ENCODE results near the gene LYPD8. TPM values are rescaled to one million over a fixed set of nuclear protein-coding genes. Genes with fewer than 3 reads are reported as not detected.

The LYPD8 gene
- total and polyA plus RNA-seq, 2 experiments from 2014 or later, result not detected

DNA sequence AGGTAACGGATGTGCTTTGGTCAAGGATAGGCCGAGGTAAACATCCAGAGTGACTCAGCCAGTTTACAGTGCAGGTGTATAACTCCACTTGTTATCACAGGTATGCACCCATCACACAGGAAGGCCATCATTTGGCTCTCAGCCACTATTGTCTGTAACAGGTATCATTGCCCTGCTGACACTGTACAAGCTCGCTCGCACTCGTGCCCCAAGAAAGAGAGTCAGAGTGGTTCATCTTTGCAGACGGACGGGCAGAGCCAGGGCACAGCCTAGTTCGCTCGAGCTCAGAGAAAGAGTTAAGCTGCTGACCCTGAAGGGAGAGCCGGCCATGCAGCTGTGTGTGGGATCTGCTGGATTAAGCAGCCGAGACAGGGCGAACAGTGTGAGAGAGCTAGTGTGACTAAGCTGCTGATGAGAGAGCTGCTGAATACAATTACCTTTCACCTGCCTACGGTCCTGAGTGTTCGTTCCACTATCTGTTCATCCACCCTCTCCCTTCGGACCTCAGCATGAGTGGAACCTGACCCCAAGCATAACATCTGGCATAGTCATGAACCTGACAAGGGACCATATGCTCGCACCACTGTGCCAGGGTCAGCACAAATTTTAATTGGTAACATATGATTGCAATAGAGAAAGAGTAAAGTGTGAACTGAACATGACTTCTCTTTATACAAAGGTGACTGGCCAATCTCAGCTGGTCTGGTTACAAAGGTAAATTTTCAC, 27.0 kb upstream of the LYPD8 start:
- no peaks in the 10 kb centered on the region for H3K4me1 ChIP-seq (ENCODE audit: insufficient read depth)
- ATAC-seq (no peak), DNase-seq (ENCODE audit: low spot score) (no peak)
- H3K27ac Mint-ChIP-seq, result no peak overlapping the region
- H3K4me3 ChIP-seq, result no peak overlapping the region
- no peak overlapping the region for H3K4me3 Mint-ChIP-seq
- peaks cover 28% of the 10 kb centered on the region for H3K36me3 Mint-ChIP-seq (ENCODE audit: low read depth)
- H3K9me2 ChIP-seq (ENCODE audit: insufficient read depth), result no peaks in the 10 kb centered on the region
- no peaks in the 10 kb centered on the region for H3K4me1 Mint-ChIP-seq
- H3K27ac ChIP-seq (ENCODE audit: low read depth), result no peak overlapping the region
- no peaks in the 10 kb centered on the region for H4K20me1 ChIP-seq (replicated peaks; ENCODE audit: insufficient read depth)
- H3K27me3 ChIP-seq (ENCODE audit: insufficient read depth), result no peaks in the 10 kb centered on the region
- no peaks in the 10 kb centered on the region for H3F3A ChIP-seq (replicated peaks; ENCODE audit: low read depth)
- peaks cover 4% of the 10 kb centered on the region for H3K27me3 Mint-ChIP-seq (ENCODE audit: insufficient read depth, low read depth, poor library complexity)
- H3K9me3 Mint-ChIP-seq, result peaks cover 98% of the 10 kb centered on the region
- H2AFZ ChIP-seq, result no peak overlapping the region
- TF ChIP-seq EZH2 (IDR thresholded peaks at IDR 0.05; ENCODE audit: low read depth, unreplicated experiment) (no peak), ZNF114 (CRISPR knock-in tag; IDR thresholded peaks at IDR 0.05) (no peak), JUNB (IDR thresholded peaks at IDR 0.05; ENCODE audit: unreplicated experiment) (no peak), CREB1 (CRISPR knock-in tag; IDR thresholded peaks at IDR 0.05; ENCODE audit: low read depth) (no peak), STAT1 (IDR thresholded peaks at IDR 0.05; ENCODE audit: unreplicated experiment) (no peak), EZH2phosphoT487 (IDR thresholded peaks at IDR 0.05; ENCODE audit: unreplicated experiment) (no peak), POLR2AphosphoS5 (IDR thresholded peaks at IDR 0.05; ENCODE audit: low read depth) (no peak), ZNF331 (CRISPR knock-in tag; IDR thresholded peaks at IDR 0.05; ENCODE audit: low read depth) (no peak), CTCF (conservative IDR thresholded peaks at IDR 0.05; ENCODE audit: low read depth in 2 of 2) (no peak), ETS1 (IDR thresholded peaks at IDR 0.05) (no peak), REST (IDR thresholded peaks at IDR 0.05; ENCODE audit: unreplicated experiment) (no peak), NANOG (IDR thresholded peaks at IDR 0.05; ENCODE audit: borderline replicate concordance) (no peak)
- TF ChIP-seq, protein P1, sequence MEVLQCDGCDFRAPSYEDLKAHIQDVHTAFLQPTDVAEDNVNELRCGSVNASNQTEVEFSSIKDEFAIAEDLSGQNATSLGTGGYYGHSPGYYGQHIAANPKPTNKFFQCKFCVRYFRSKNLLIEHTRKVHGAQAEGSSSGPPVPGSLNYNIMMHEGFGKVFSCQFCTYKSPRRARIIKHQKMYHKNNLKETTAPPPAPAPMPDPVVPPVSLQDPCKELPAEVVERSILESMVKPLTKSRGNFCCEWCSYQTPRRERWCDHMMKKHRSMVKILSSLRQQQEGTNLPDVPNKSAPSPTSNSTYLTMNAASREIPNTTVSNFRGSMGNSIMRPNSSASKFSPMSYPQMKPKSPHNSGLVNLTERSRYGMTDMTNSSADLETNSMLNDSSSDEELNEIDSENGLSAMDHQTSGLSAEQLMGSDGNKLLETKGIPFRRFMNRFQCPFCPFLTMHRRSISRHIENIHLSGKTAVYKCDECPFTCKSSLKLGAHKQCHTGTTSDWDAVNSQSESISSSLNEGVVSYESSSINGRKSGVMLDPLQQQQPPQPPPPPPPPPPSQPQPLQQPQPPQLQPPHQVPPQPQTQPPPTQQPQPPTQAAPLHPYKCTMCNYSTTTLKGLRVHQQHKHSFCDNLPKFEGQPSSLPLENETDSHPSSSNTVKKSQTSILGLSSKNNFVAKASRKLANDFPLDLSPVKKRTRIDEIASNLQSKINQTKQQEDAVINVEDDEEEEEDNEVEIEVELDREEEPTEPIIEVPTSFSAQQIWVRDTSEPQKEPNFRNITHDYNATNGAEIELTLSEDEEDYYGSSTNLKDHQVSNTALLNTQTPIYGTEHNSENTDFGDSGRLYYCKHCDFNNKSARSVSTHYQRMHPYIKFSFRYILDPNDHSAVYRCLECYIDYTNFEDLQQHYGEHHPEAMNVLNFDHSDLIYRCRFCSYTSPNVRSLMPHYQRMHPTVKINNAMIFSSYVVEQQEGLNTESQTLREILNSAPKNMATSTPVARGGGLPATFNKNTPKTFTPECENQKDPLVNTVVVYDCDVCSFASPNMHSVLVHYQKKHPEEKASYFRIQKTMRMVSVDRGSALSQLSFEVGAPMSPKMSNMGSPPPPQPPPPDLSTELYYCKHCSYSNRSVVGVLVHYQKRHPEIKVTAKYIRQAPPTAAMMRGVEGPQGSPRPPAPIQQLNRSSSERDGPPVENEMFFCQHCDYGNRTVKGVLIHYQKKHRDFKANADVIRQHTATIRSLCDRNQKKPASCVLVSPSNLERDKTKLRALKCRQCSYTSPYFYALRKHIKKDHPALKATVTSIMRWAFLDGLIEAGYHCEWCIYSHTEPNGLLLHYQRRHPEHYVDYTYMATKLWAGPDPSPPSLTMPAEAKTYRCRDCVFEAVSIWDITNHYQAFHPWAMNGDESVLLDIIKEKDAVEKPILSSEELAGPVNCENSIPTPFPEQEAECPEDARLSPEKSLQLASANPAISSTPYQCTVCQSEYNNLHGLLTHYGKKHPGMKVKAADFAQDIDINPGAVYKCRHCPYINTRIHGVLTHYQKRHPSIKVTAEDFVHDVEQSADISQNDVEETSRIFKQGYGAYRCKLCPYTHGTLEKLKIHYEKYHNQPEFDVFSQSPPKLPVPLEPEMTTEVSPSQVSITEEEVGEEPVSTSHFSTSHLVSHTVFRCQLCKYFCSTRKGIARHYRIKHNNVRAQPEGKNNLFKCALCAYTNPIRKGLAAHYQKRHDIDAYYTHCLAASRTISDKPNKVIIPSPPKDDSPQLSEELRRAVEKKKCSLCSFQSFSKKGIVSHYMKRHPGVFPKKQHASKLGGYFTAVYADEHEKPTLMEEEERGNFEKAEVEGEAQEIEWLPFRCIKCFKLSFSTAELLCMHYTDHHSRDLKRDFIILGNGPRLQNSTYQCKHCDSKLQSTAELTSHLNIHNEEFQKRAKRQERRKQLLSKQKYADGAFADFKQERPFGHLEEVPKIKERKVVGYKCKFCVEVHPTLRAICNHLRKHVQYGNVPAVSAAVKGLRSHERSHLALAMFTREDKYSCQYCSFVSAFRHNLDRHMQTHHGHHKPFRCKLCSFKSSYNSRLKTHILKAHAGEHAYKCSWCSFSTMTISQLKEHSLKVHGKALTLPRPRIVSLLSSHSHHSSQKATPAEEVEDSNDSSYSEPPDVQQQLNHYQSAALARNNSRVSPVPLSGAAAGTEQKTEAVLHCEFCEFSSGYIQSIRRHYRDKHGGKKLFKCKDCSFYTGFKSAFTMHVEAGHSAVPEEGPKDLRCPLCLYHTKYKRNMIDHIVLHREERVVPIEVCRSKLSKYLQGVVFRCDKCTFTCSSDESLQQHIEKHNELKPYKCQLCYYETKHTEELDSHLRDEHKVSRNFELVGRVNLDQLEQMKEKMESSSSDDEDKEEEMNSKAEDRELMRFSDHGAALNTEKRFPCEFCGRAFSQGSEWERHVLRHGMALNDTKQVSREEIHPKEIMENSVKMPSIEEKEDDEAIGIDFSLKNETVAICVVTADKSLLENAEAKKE (CRISPR knock-in tag; IDR thresholded peaks at IDR 0.05), result no peak
- H3K4me2 ChIP-seq, result no peak overlapping the region
- H3K36me3 ChIP-seq (ENCODE audit: insufficient read depth), result peaks cover 5% of the 10 kb centered on the region; the same call in 1 of the 2 replicates
- no peaks in the 10 kb centered on the region for H3K79me2 ChIP-seq (replicated peaks; ENCODE audit: insufficient read depth)
